ENCODE measurements around the gene GULP1. TPM values are rescaled to one million over a fixed set of nuclear protein-coding genes. Genes with fewer than 3 reads are reported as not detected.
A peak's percentile ranks its signal among the peaks of the same experiment; 100 is the strongest.

Gene GULP1
- total and polyA plus RNA-seq, 2 experiments from 2014 or later = 28.3 to 41.2 TPM

- no peak for DNase-seq (ENCODE audit: low read depth in 1 of 2, low spot score in 1 of 2)
- H3K27ac ChIP-seq = no peak overlapping the region
- no peaks in the 10 kb centered on the region for H3K27me3 ChIP-seq
- H3K36me3 ChIP-seq = no peaks in the 10 kb centered on the region
- no peaks in the 10 kb centered on the region for H3K9me3 ChIP-seq (ENCODE audit: low read depth)
- H3K4me3 ChIP-seq = no peak overlapping the region
- peaks cover 5% of the 10 kb centered on the region for H3K4me1 ChIP-seq (ENCODE audit: low read depth)
- no peak for TF ChIP-seq CTCF (IDR thresholded peaks at IDR 0.05; ENCODE audit: low read depth, low read length)
Measured at GRCh38 chr2:188622601-188623260, 331.1 kb downstream of the GULP1 start.

GRCh38 chr2:188623995-188624643 lies 332.4 kb downstream of the GULP1 start:
- TF ChIP-seq CTCF (IDR thresholded peaks at IDR 0.05; ENCODE audit: low read depth, low read length) = no peak
- Histone ChIP-seq H3K4me1 (ENCODE audit: low read depth) (peaks cover 5% of the 10 kb centered on the region), H3K9me3 (ENCODE audit: low read depth) (no peaks in the 10 kb centered on the region), H3K27ac (no peak overlapping the region), H3K36me3 (no peaks in the 10 kb centered on the region), H3K27me3 (no peaks in the 10 kb centered on the region), H3K4me3 (no peak overlapping the region)
- peak in 1 of 2 donors; percentile 79 for DNase-seq (ENCODE audit: low read depth in 1 of 2, low spot score in 1 of 2)

DNA sequence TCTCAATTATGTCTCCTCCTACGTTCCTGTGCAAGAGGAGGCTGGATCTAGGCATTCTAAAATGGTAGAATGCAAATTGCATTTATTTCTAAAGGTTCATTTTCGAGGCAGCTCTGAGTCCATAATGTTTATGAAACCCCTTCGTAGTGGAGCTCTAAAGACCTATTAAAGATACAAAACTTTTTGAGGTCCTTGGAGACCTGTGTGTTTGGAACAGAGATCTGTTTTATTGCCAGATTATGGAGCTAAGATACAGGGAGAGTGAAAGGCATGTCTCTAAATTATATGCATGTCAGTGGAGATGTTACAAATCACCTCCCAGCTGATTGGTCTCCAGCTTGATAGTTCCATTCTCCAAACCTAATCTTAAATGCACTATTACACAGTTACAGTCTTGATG lies 335.8 kb downstream of the GULP1 start:
- no peak for DNase-seq (ENCODE audit: low read depth in 1 of 2, low spot score in 1 of 2)
- Histone ChIP-seq H3K27ac (no peak overlapping the region), H3K27me3 (no peaks in the 10 kb centered on the region), H3K4me1 (ENCODE audit: low read depth) (peaks cover 5% of the 10 kb centered on the region), H3K4me3 (no peak overlapping the region), H3K9me3 (ENCODE audit: low read depth) (no peaks in the 10 kb centered on the region), H3K36me3 (no peaks in the 10 kb centered on the region)
- TF ChIP-seq CTCF (IDR thresholded peaks at IDR 0.05; ENCODE audit: low read depth, low read length) = no peak

GRCh38 chr2:188628989-188629752 lies 337.5 kb downstream of the GULP1 start:
- TF ChIP-seq CTCF (IDR thresholded peaks at IDR 0.05; ENCODE audit: low read depth, low read length) = no peak
- DNase-seq (ENCODE audit: low read depth in 1 of 2, low spot score in 1 of 2) = peak in 1 of 2 donors; percentile 45
- H3K27ac ChIP-seq = no peak overlapping the region
- H3K4me1 ChIP-seq (ENCODE audit: low read depth) = peaks cover 3% of the 10 kb centered on the region
- H3K27me3 ChIP-seq = no peaks in the 10 kb centered on the region
- H3K36me3 ChIP-seq = no peaks in the 10 kb centered on the region
- no peaks in the 10 kb centered on the region for H3K9me3 ChIP-seq (ENCODE audit: low read depth)
- no peak overlapping the region for H3K4me3 ChIP-seq

DNA sequence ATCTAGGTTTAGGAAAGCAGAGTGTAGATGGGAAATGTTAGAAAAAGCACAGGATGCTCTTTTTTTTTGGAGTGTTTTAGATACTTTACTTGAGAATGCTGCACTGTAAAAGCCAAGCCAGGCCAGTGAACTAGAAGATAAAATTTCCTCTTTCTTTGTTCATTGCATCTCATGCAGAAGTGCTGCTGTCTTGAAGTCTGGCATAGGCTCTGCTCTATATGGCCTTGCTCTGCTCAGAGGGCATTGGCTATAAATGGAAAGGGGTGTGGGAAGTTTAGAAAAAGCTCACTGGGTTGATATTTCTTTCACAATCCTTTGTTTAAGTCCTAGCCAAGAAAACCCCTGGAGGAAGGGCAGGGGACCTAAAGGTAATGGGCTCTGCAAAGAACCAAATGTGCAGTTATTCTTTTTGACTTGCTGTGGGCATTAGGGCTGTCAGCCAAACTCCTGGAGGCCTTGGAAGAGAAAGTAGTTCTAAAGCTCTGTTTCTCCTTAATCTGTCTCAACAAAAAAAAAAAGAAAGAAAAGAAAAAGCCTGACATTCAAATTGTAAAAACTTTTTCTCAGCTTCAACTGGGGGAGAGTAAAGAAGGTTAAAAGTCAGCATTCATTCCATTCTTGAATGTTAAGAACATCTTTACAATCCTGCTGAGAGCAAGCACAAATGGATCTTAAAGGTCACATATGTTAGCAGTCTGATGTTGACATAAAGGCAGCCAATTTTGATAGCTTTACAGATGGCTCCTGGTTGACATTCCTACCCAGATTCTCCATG lies 338.3 kb downstream of the GULP1 start:
- Histone ChIP-seq H3K27me3 (no peaks in the 10 kb centered on the region), H3K36me3 (no peaks in the 10 kb centered on the region), H3K9me3 (ENCODE audit: low read depth) (no peaks in the 10 kb centered on the region), H3K4me3 (no peak overlapping the region), H3K4me1 (ENCODE audit: low read depth) (no peaks in the 10 kb centered on the region), H3K27ac (no peak overlapping the region)
- TF ChIP-seq CTCF (IDR thresholded peaks at IDR 0.05; ENCODE audit: low read depth, low read length) = no peak
- DNase-seq (ENCODE audit: low read depth in 1 of 2, low spot score in 1 of 2) = peak in 1 of 2 donors; percentile 93

Data from cardiac muscle cell (in vitro differentiated cells and primary cell).